Measurements from ENCODE around the gene FAM169A. TPM values are rescaled to one million over a fixed set of nuclear protein-coding genes. Genes with fewer than 3 reads are reported as not detected.
A peak's percentile ranks its signal among the peaks of the same experiment; 100 is the strongest.

Gene FAM169A
- total and polyA plus RNA-seq, 10 of the 15 experiments (the other 5 are each of a cell fraction or from before 2014, with no cell fraction given): 0.37 to 15.4 (median 4.7) TPM

DNA sequence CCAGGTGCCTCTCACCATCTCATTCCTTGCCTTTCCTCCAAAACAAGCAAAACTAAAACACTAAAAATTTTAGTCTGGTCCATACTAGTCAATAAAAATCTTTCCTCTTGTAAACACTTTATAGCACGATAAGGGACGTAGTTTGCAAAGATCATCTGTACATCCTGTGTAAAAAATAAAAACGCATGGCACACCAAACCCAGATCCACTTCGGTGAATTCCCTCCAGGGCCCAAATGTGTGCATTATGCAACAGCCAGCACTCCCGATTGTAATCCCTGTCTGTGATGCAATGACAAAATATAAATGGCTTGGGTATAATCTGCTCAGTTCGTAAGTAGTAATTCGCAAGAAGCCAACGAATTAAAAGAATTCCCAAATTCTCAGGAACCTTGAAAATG lies 1.4 kb downstream of the FAM169A start:
- Histone ChIP-seq H3K79me2 (ENCODE audit: control insufficient read depth, insufficient read depth, low read length) (no peaks in the 10 kb centered on the region; the same call in 1 of the 2 replicates), H3K4me3 (no peak overlapping the region), H2AFZ (ENCODE audit: control insufficient read depth, low read depth, low read length) (no peak overlapping the region), H3K27me3 (replicated peaks in 1 of 2; ENCODE audit: control insufficient read depth in 2 of 2, insufficient read depth in 2 of 2, low read length in 1 of 2) (peaks cover 0 to 5% of the 10 kb centered on the region in 2 experiments; a peak in 3 of 4 replicates), H3K9me3 (replicated peaks; ENCODE audit: control insufficient read depth, insufficient read depth, low read length) (no peaks in the 10 kb centered on the region), H4K20me1 (ENCODE audit: control insufficient read depth, insufficient read depth) (no peaks in the 10 kb centered on the region), H3K9ac (ENCODE audit: control insufficient read depth, insufficient read depth, low read length) (no peak overlapping the region), H3K4me2 (ENCODE audit: control insufficient read depth, insufficient read depth) (peak overlapping the region; percentile 79; the same call in 1 of the 2 replicates), H3K4me1 (ENCODE audit: control insufficient read depth, insufficient read depth, low read length) (no peaks in the 10 kb centered on the region), H3K27ac (ENCODE audit: control insufficient read depth, insufficient read depth) (no peak overlapping the region), H3K36me3 (ENCODE audit: control insufficient read depth in 2 of 2, insufficient read depth in 2 of 2, low read length in 1 of 2) (no peaks in the 10 kb centered on the region)
- DNase-seq (ENCODE audit: low read depth, low spot score) (no peak), FAIRE-seq (no peak), ATAC-seq (no peak)
- TF ChIP-seq, protein P1, sequence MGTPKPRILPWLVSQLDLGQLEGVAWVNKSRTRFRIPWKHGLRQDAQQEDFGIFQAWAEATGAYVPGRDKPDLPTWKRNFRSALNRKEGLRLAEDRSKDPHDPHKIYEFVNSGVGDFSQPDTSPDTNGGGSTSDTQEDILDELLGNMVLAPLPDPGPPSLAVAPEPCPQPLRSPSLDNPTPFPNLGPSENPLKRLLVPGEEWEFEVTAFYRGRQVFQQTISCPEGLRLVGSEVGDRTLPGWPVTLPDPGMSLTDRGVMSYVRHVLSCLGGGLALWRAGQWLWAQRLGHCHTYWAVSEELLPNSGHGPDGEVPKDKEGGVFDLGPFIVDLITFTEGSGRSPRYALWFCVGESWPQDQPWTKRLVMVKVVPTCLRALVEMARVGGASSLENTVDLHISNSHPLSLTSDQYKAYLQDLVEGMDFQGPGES (IDR thresholded peaks at IDR 0.05): no peak
- no peak for TF ChIP-seq EP300 (IDR thresholded peaks at IDR 0.05; ENCODE audit: borderline replicate concordance in 1 of 2, control insufficient read depth in 1 of 2, low read depth in 2 of 2, low read length in 2 of 2)
- no peak for TF ChIP-seq EZH2 (IDR thresholded peaks at IDR 0.05; ENCODE audit: borderline replicate concordance, control insufficient read depth, low read depth, low read length)
- TSS peak; percentile 46 for BruUV-seq (replicated peaks)
- SMC1A ChIA-PET (ENCODE audit: uncharacterized antibody, unreplicated experiment): no interaction called here
- POLR2A ChIA-PET: no interaction called here
- WGBS (ENCODE audit: insufficient coverage, insufficient replicate concordance, low lambda C conversion rate, missing lambda C conversion rate): 96% methylated on average over 8 of the region's 8 CpGs
- RAD21 ChIA-PET (ENCODE audit: unreplicated experiment): no interaction called here
- intact Hi-C loops (cut with micrococcal nuclease; ENCODE audit: unreplicated experiment) (no loop called here), in situ Hi-C loops (cut with MboI) (no loop called here)
- CTCF ChIA-PET: interaction anchor here (0.9 kb wide), 1 partner anchor 11 kb away, joined by 3 read pairs; no protein-coding TSS in a partner anchor

DNA sequence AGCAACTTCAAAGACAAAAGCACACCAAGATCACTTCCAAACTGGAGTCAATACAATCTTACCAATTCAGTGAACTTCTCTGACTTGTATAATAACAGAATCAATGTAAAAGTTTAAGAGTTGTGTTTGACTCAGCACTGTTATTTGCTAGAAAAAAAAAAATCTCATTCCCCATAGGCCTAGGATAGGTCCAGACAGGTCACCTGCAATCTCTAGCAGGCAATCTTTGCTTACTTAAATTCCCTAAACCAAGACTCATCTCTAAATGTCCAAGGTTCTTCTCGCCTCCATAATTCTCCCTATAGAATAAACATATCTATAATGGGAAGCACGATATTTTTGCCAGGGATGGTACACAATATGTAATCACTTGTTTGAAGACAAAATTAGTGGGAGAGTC lies 2.5 kb downstream of the FAM169A start:
- ChIA-PET CTCF (no interaction called here), RAD21 (ENCODE audit: unreplicated experiment) (no interaction called here), SMC1A (ENCODE audit: uncharacterized antibody, unreplicated experiment) (no interaction called here), POLR2A (no interaction called here)
- Histone ChIP-seq H3K4me2 (ENCODE audit: control insufficient read depth, insufficient read depth) (no peak overlapping the region), H3K79me2 (ENCODE audit: control insufficient read depth, insufficient read depth, low read length) (no peaks in the 10 kb centered on the region; the same call in 1 of the 2 replicates), H3K4me1 (ENCODE audit: control insufficient read depth, insufficient read depth, low read length) (no peaks in the 10 kb centered on the region), H2AFZ (ENCODE audit: control insufficient read depth, low read depth, low read length) (no peak overlapping the region), H3K27me3 (replicated peaks in 1 of 2; ENCODE audit: control insufficient read depth in 2 of 2, insufficient read depth in 2 of 2, low read length in 1 of 2) (peaks cover 0 to 5% of the 10 kb centered on the region in 2 experiments; a peak in 3 of 4 replicates), H4K20me1 (ENCODE audit: control insufficient read depth, insufficient read depth) (no peaks in the 10 kb centered on the region), H3K4me3 (no peak overlapping the region), H3K9ac (ENCODE audit: control insufficient read depth, insufficient read depth, low read length) (no peak overlapping the region), H3K36me3 (ENCODE audit: control insufficient read depth in 2 of 2, insufficient read depth in 2 of 2, low read length in 1 of 2) (no peaks in the 10 kb centered on the region), H3K9me3 (replicated peaks; ENCODE audit: control insufficient read depth, insufficient read depth, low read length) (no peaks in the 10 kb centered on the region), H3K27ac (ENCODE audit: control insufficient read depth, insufficient read depth) (no peak overlapping the region)
- ATAC-seq (no peak), FAIRE-seq (no peak), DNase-seq (ENCODE audit: low read depth, low spot score) (no peak)
- no TSS peak for BruUV-seq (replicated peaks)
- 69% methylated on average over 2 of the region's 2 CpGs for WGBS (ENCODE audit: insufficient coverage, insufficient replicate concordance, low lambda C conversion rate, missing lambda C conversion rate)
- in situ Hi-C loops (cut with MboI): no loop called here
- intact Hi-C loops (cut with micrococcal nuclease; ENCODE audit: unreplicated experiment): no loop called here
- TF ChIP-seq, protein P2, sequence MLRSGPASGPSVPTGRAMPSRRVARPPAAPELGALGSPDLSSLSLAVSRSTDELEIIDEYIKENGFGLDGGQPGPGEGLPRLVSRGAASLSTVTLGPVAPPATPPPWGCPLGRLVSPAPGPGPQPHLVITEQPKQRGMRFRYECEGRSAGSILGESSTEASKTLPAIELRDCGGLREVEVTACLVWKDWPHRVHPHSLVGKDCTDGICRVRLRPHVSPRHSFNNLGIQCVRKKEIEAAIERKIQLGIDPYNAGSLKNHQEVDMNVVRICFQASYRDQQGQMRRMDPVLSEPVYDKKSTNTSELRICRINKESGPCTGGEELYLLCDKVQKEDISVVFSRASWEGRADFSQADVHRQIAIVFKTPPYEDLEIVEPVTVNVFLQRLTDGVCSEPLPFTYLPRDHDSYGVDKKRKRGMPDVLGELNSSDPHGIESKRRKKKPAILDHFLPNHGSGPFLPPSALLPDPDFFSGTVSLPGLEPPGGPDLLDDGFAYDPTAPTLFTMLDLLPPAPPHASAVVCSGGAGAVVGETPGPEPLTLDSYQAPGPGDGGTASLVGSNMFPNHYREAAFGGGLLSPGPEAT (IDR thresholded peaks at IDR 0.05; ENCODE audit: low read depth): no peak
- TF ChIP-seq JUND (IDR thresholded peaks at IDR 0.05; ENCODE audit: low read depth, low read length): no peak
- TF ChIP-seq CEBPB (IDR thresholded peaks at IDR 0.05; ENCODE audit: borderline replicate concordance in 1 of 2, low read depth in 2 of 2, low read length in 2 of 2): no peak
- no peak for TF ChIP-seq ZNF207 (IDR thresholded peaks at IDR 0.05; ENCODE audit: borderline replicate concordance)
- TF ChIP-seq, protein P3, sequence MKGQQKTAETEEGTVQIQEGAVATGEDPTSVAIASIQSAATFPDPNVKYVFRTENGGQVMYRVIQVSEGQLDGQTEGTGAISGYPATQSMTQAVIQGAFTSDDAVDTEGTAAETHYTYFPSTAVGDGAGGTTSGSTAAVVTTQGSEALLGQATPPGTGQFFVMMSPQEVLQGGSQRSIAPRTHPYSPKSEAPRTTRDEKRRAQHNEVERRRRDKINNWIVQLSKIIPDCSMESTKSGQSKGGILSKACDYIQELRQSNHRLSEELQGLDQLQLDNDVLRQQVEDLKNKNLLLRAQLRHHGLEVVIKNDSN (IDR thresholded peaks at IDR 0.05; ENCODE audit: borderline replicate concordance, extremely low read length, insufficient read depth, low read depth, low read length): no peak
- no peak for TF ChIP-seq IKZF1 (conservative IDR thresholded peaks at IDR 0.05)
- TF ChIP-seq TCF7 (IDR thresholded peaks at IDR 0.05; ENCODE audit: borderline replicate concordance): no peak
- no peak for TF ChIP-seq ETV6 (conservative IDR thresholded peaks at IDR 0.05 in 1 of 2, IDR thresholded peaks at IDR 0.05 in 1 of 2; ENCODE audit: borderline replicate concordance in 1 of 2, low read depth in 1 of 2)
- TF ChIP-seq SIX5 (IDR thresholded peaks at IDR 0.05; ENCODE audit: low read depth, low read length, severe bottlenecking): no peak
